ENCODE measurements around the gene CHP1.

GRCh38 chr15:41292521-41292920 is 61.5 kb downstream of the CHP1 start:
- TF ChIP-seq CTCF (IDR thresholded peaks at IDR 0.05) (no peak), POLR2A (IDR thresholded peaks at IDR 0.05) (no peak)
